ENCODE measurements around the gene PALLD.

PALLD gene

GRCh38 chr4:168614281-168615057 is 117.6 kb downstream of the PALLD start:
- no peaks in the 10 kb centered on the region for H3K36me3 Mint-ChIP-seq
- no peak for ATAC-seq (replicated peaks)
- H3K27me3 Mint-ChIP-seq, result peaks cover 5 to 6% of the 10 kb centered on the region in 2 donors
- DNase-seq, result no peak
- H3K27ac Mint-ChIP-seq, result no peak overlapping the region
- no peaks in the 10 kb centered on the region for H3K9me3 Mint-ChIP-seq
- no peak overlapping the region for H3K4me3 Mint-ChIP-seq
- H3K4me1 Mint-ChIP-seq, result no peaks in the 10 kb centered on the region

DNA sequence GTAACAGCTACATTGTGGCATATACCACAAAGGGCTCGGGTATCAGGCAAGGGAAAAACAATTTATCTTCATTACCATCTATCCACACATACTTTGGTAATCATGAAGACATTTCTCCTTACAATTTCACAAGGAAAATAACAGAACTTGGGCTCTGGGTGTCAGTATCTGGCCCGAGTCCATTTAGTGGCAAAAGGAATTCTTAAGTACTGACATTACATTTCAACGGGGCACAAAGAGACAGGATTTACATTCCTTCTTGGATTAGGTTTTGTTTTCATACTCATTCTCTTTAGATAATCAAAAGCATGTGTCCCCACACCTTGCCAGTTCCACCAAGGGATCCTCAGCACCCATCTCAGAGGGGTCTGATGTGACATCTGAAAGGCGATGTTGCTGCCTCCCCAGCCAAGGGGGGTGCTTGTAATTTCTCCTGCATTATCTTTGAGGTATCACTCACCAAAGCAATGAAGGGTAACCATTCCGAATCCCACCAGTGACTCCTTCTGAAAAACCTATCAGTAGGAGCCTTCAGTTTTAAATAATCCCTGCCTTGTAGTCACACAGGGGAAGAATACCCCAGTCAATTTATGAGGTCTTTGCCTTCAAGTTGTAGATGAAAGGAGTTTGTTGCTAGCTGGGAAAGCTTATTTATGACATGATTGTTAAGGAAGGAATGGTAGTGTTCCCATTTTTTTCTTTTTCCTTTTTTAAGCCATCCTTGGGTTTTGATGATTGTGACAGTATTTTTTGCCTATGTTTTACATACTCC is 118.6 kb downstream of the PALLD start:
- no peak for DNase-seq
- H3K4me3 Mint-ChIP-seq, result no peak overlapping the region
- no peaks in the 10 kb centered on the region for H3K4me1 Mint-ChIP-seq
- no peaks in the 10 kb centered on the region for H3K9me3 Mint-ChIP-seq
- no peaks in the 10 kb centered on the region for H3K36me3 Mint-ChIP-seq
- no peak for ATAC-seq (replicated peaks)
- H3K27ac Mint-ChIP-seq, result no peak overlapping the region
- peaks cover 3 to 5% of the 10 kb centered on the region in 2 donors for H3K27me3 Mint-ChIP-seq

GRCh38 chr4:168618577-168619265 is 121.9 kb downstream of the PALLD start:
- Mint-ChIP-seq H3K4me1 (no peaks in the 10 kb centered on the region), H3K9me3 (no peaks in the 10 kb centered on the region), H3K27me3 (peaks cover 6 to 24% of the 10 kb centered on the region in 2 donors), H3K36me3 (no peaks in the 10 kb centered on the region), H3K27ac (no peak overlapping the region), H3K4me3 (no peak overlapping the region)
- DNase-seq (no peak), ATAC-seq (replicated peaks) (no peak)

GRCh38 chr4:168619266-168619631 is 122.4 kb downstream of the PALLD start:
- H3K4me3 Mint-ChIP-seq, result no peak overlapping the region
- no peak for ATAC-seq (replicated peaks)
- no peaks in the 10 kb centered on the region for H3K4me1 Mint-ChIP-seq
- no peaks in the 10 kb centered on the region for H3K36me3 Mint-ChIP-seq
- no peak overlapping the region for H3K27ac Mint-ChIP-seq
- DNase-seq, result no peak
- no peaks in the 10 kb centered on the region for H3K9me3 Mint-ChIP-seq
- peaks cover 6 to 24% of the 10 kb centered on the region in 2 donors for H3K27me3 Mint-ChIP-seq

DNA sequence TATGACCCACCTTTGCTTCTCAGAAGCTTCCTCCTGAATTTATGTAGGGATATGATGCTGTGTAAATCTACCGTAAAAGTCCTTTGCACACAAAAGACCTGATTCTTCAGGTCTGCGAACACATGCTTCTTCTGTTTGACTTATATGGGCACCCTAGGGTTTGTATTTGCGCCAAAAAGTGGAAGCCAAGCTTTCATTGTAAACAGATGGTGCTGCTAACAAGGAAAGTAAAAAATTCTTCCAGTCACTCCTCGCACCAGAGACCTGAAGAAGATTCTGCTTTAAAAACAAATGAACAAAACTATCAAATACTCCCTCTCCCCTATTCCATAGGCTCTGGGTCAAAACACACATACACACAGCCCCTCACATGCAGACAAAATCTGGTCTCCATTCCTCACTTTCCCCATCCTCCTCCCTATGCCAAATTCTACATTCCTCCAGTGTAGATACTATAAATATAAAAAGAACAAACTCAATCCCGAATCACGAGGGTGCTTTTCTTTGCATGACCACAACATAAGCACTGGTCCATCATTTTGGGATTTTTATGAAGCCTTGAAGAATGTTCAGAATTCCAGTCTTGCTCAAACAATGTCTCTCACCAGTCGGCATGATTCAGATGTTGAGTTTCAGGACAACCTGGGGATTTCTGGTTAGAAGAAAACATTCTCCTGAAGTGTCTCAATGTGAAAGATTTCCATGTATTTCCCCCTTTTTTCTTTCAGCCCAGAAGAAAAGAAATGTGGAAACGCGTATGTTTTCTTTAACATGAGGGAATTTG is 125.1 kb downstream of the PALLD start:
- ATAC-seq (replicated peaks), result no peak
- H3K36me3 Mint-ChIP-seq, result no peaks in the 10 kb centered on the region
- peaks cover 6 to 28% of the 10 kb centered on the region in 2 donors for H3K27me3 Mint-ChIP-seq
- H3K4me1 Mint-ChIP-seq, result no peaks in the 10 kb centered on the region
- no peak overlapping the region for H3K27ac Mint-ChIP-seq
- H3K4me3 Mint-ChIP-seq, result no peak overlapping the region
- no peak for DNase-seq
- H3K9me3 Mint-ChIP-seq, result no peaks in the 10 kb centered on the region

DNA sequence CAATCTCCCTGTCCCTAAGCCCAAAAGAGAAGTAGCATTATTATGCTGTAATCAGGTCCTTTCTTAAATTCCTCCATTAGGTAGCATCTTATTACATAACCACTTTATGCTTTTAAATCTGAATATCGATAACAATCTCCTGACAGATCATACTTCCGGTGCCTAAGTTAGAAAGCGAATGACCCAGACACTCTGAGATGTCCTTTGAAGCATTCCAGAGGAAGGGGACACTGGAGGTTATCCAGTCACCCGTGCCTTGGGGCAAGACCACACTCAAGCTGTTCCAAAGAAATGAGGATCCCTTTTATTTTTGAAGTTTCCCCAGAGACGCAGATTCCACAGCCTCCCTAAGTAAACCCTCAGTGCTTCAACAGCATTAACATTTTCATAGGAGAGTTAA is 125.7 kb downstream of the PALLD start:
- H3K9me3 Mint-ChIP-seq, result no peaks in the 10 kb centered on the region
- H3K27me3 Mint-ChIP-seq, result peaks cover 6 to 28% of the 10 kb centered on the region in 2 donors
- no peaks in the 10 kb centered on the region for H3K4me1 Mint-ChIP-seq
- no peak for DNase-seq
- no peak for ATAC-seq (replicated peaks)
- H3K4me3 Mint-ChIP-seq, result no peak overlapping the region
- H3K27ac Mint-ChIP-seq, result no peak overlapping the region
- H3K36me3 Mint-ChIP-seq, result no peaks in the 10 kb centered on the region

GRCh38 chr4:168623011-168623410 is 126.2 kb downstream of the PALLD start:
- peaks cover 6 to 28% of the 10 kb centered on the region in 2 donors for H3K27me3 Mint-ChIP-seq
- DNase-seq (no peak), ATAC-seq (replicated peaks) (no peak)
- no peaks in the 10 kb centered on the region for H3K4me1 Mint-ChIP-seq
- H3K36me3 Mint-ChIP-seq, result no peaks in the 10 kb centered on the region
- H3K4me3 Mint-ChIP-seq, result no peak overlapping the region
- H3K27ac Mint-ChIP-seq, result no peak overlapping the region
- H3K9me3 Mint-ChIP-seq, result no peaks in the 10 kb centered on the region

- Mint-ChIP-seq H3K27me3 (peaks cover 10 to 31% of the 10 kb centered on the region in 2 donors), H3K36me3 (no peaks in the 10 kb centered on the region), H3K4me3 (no peak overlapping the region), H3K27ac (no peak overlapping the region), H3K4me1 (no peaks in the 10 kb centered on the region), H3K9me3 (no peaks in the 10 kb centered on the region)
- DNase-seq (no peak), ATAC-seq (replicated peaks) (no peak)
These were observed 126.6 kb downstream of the PALLD start for GRCh38 chr4:168623484-168623883.

- peaks cover 14 to 18% of the 10 kb centered on the region in 2 donors for H3K4me1 Mint-ChIP-seq
- H3K36me3 Mint-ChIP-seq, result no peaks in the 10 kb centered on the region
- no peak for DNase-seq
- H3K27ac Mint-ChIP-seq, result no peak overlapping the region
- H3K4me3 Mint-ChIP-seq, result no peak overlapping the region
- ATAC-seq (replicated peaks), result no peak
- H3K9me3 Mint-ChIP-seq, result no peaks in the 10 kb centered on the region
- peaks cover 41 to 43% of the 10 kb centered on the region in 2 donors for H3K27me3 Mint-ChIP-seq
These were observed 131.4 kb downstream of the PALLD start for GRCh38 chr4:168628251-168628650.

DNA sequence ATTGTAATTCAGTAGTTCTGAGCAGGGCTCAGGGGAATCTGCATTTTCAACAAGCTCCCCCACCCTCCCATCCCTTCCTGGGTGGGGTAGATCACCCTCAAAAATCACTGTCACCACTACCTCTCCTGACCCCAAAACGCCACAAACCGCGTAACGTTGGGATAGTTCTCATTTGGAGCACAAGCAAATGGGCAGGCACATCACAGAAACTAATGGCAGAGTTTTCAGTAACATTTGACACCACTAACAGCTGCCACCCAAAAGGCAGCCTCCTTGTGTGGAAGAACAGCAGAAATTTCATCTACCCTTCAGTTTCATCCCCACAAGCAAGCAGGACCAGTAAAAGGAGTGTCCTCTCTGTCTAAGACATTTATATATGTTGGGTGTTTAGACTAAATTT is 132.7 kb downstream of the PALLD start:
- Mint-ChIP-seq H3K27me3 (peaks cover 45 to 47% of the 10 kb centered on the region in 2 donors), H3K27ac (no peak overlapping the region), H3K4me1 (peaks cover 14 to 22% of the 10 kb centered on the region in 2 donors), H3K4me3 (no peak overlapping the region), H3K9me3 (no peaks in the 10 kb centered on the region), H3K36me3 (no peaks in the 10 kb centered on the region)
- ATAC-seq (replicated peaks) (no peak), DNase-seq (no peak)

DNA sequence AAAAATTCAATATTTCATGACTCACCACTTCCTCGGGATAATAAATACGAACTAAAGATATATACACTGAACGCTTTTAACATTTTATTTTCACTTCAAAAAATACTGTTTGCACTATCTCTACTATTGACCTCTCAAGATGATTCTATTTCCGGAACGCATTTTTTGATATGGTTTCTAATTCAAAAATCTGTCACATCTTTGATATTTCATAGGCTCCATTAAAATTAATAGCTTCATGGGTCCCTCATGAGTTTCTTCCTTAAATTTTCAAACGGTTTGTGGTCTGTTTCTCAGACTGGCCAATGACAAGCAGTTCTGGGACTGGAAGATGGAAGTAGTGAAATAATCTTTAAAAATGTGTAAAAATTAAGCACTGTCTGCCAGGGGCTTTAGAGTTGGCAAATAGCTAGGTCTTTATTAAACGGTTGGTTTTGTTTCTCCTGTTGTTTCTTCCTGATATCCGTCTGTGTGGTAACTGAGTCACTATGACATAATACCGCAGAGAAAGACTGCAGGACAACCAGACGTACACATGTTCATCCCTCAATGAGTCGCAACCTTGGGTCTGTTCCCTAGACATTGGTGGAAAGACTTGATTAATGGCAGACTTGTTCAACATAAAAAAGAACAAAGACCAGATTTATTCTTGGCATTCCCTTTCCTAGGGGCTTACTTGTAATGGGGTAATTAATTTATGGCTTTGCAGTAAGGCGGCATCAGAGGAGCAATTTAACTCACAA is 133.8 kb downstream of the PALLD start:
- Mint-ChIP-seq H3K4me1 (peaks cover 14 to 22% of the 10 kb centered on the region in 2 donors), H3K27me3 (peaks cover 54 to 57% of the 10 kb centered on the region in 2 donors), H3K9me3 (no peaks in the 10 kb centered on the region)

GRCh38 chr4:168631241-168632162 is 134.7 kb downstream of the PALLD start:
- H3K27me3 Mint-ChIP-seq, result peaks cover 61 to 65% of the 10 kb centered on the region in 2 donors
- H3K36me3 Mint-ChIP-seq, result no peaks in the 10 kb centered on the region
- ATAC-seq (replicated peaks) (peak; percentile 45 to 58), DNase-seq (no peak)
- peaks cover 14 to 22% of the 10 kb centered on the region in 2 donors for H3K4me1 Mint-ChIP-seq
- peak overlapping the region; percentile 62 to 79 for H3K4me3 Mint-ChIP-seq
- H3K9me3 Mint-ChIP-seq, result no peaks in the 10 kb centered on the region
- H3K27ac Mint-ChIP-seq, result no peak overlapping the region

More for the DNA sequence above, 133.8 kb downstream of the PALLD start:
- DNase-seq (no peak), ATAC-seq (replicated peaks) (no peak)
- H3K36me3 Mint-ChIP-seq, result no peaks in the 10 kb centered on the region
- no peak overlapping the region for H3K4me3 Mint-ChIP-seq
- no peak overlapping the region for H3K27ac Mint-ChIP-seq
